ENCODE data around the gene SNRPB2.

Gene SNRPB2

GRCh38 chr20:16740365-16741072 is 10.7 kb downstream of the SNRPB2 start:
- DNase-seq = no peak

- DNase-seq = no peak
These were observed 14.5 kb downstream of the SNRPB2 start for GRCh38 chr20:16744178-16744807.

DNA sequence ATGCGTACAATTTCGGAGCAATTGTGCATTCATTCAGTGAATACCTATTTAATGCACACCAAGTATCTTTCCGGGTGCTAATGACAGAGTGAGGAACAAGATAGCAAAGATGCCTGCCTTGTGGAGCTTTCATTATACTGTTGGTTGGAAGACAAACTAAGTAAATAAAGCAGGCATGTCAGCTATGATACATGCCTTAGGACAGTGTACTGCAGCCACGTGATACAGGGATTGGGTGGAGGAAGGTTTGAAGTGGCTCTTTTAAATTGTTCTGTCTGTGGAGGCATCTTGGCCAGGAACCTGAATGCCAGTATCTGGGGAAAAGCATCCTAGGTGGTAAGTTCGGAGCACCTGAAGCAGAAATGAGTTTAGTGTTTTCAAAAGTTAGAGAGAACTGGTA is 15.4 kb downstream of the SNRPB2 start:
- DNase-seq = no peak

DNA sequence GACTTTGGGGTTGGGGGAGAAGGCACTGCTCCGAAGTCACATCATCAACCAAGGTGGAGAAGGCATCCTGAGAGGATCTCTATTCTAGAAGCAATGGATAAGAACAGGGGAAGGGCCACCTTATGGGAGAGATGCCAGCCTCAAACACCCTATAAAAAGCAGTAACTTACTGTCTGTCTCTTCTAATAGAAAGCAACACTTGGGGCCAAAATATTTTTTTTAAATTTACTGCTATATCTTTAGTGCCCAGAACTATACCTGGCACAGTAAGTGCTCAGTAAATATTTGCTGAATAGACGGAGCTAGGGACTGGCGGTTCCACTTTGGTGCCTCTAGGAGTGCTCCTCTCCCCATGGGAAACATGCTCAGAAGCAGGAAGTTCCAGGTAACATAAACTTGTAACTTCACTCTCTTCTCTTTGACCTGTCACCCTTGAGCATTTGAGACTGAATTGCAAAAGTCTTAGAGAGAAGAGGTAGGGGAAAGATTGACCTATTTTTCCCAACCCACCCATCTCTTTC is 17.5 kb downstream of the SNRPB2 start:
- DNase-seq = no peak

- DNase-seq = no peak
These were observed 18.6 kb downstream of the SNRPB2 start, which contains the start of gene OTOR for GRCh38 chr20:16748308-16748900. TSS of gene OTOR (plus strand) at chr20:16748358. CDS start at chr20:16748402, 44 bp downstream.

DNA sequence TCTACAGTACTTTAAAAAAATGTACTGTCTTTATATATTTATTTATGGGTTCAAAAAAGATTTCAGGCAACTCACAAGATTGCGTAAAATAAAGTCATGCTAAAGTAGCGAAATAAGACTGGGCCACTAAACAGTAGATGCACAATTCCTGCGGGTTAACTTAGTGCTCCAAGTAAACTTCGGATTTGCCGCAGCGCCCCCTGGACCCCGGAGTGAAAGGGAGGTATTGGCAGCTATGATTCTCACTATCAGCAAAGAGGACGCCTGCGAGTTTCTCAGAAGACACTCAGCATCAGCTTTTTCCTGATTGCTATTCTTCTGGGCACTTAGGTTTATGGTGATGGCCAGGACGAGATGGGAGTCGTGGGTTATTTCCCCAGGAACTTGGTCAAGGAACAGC is 19.7 kb downstream of the SNRPB2 start:
- DNase-seq = no peak

DNA sequence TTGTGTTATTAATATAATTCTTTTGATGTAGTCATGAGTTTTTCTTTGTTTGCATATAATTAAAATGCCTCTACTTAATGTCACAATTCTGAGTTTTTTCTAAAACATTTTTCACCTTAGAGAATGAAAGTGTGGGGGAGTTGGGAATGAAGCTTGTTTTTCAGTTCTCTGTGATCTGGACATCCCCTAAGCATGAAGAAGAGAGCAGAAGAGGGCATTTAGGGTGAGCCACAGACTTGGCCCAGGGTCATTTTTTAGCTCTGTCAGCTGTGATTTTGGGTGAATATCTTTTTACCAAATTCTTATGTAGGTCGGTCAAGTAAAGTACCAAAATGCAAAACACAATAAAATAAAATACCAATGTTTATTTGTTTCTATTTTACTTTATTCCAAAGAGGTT is 22.3 kb downstream of the SNRPB2 start:
- DNase-seq = no peak

DNA sequence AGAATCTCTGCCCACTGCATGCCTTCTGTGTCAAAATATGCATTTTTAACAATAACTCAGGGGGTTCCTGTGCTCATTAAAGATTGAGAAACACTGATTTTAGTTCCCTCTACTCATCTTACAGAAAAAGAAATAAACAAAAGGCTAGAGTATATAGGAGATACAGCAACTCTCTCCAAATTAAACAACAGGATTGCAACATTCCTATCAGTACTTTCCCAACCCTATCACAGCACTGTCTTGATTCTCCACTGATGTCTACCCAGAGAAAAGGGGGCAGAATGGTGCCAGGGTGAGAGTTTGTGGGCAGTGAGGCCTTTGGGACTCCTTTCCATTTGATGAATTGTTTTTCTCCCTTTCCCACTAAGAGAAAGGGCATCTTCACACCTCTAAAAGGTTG is 23.1 kb downstream of the SNRPB2 start:
- DNase-seq = no peak

- no peak for DNase-seq
These were observed 28.8 kb downstream of the SNRPB2 start for GRCh38 chr20:16758454-16759180.

DNA sequence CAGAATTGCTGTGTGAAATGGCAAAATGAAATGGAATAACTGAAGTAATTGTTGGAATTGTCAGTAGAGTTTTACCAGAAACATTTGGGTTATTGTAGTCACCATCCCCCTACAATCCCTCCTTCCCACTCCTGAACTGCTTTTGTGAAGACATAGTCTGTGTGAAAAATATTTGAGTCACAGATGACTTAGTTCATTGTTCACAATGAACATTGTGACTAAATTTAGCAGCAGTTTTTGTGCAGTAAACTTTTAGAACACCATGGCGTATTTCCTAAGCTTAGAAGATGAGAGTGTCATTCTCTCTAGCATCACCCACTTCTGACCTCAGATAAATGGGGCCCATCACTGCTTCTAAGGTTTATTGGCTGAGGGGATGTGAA is 29.3 kb downstream of the SNRPB2 start:
- DNase-seq = no peak

GRCh38 chr20:16760431-16761304 is 30.8 kb downstream of the SNRPB2 start:
- no peak for DNase-seq

DNA sequence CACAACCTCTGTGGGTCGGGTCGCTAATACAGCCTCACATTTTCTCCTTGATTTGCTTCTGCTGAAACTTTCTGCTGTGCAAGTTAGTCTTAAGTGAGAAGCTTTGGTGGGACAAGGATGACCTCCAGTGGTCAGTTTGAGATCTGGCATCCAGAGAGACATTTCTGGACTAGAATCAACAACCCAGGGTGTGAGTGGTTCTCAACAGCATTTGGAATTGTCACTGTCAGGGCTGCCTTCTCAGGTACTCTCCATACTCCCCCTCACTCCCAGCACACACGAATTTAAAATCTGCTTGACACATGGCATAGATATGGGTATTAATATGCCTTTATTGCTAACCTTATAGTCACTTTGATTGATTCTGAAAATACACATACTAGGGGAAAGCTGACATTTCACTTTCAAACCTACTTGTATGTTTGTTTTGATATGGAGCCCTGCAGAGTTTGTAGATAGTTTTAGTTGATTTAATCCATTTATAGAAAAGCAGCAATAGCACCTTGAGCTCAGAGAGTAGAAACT is 31.5 kb downstream of the SNRPB2 start:
- peak; percentile 15 for DNase-seq

DNA sequence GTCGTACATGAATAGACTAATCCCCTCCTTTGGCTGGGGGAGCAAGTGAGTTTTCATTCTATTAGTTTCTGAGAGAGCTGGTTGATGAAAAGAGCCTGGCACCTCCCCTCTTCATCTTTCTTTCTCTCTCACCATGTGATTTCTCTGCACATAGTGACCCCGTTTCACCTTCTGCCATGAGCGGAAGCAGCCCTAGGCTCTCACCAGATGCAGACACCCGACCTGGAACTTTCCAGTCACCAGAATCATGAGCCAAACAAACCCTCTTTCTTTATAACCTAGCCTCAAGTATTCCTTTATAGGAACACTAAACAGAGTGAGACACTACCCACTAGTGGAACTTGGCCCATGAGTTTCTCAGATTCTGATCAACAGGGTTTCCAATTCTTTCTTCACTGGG is 34.7 kb downstream of the SNRPB2 start:
- no peak for DNase-seq

GRCh38 chr20:16771213-16771612 is 41.4 kb downstream of the SNRPB2 start:
- DNase-seq = no peak

- DNase-seq = no peak
These were observed 46.1 kb downstream of the SNRPB2 start for GRCh38 chr20:16775961-16776360.

- no peak for DNase-seq
These were observed 47.3 kb downstream of the SNRPB2 start for GRCh38 chr20:16777126-16777525.

- DNase-seq = no peak
These were observed 48.3 kb downstream of the SNRPB2 start for GRCh38 chr20:16778159-16778558.

DNA sequence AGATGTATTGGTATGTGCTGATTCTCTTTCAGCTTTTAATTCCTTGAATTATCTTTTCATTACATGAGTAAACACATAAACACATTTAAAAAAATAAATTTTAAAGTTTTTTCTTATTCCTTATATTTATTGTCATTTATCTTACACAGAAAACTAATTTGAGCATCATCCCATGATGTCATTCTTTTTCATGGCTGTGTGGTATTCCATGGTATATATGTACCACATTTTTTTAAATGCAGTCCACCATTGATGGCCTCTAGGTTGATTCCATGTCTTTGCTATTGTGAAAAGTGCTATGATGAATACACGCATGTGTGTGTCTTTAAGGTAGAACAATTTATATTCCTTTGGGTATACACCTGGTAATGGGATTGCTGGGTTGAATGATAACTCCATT is 51.7 kb downstream of the SNRPB2 start:
- DNase-seq = no peak

DNA sequence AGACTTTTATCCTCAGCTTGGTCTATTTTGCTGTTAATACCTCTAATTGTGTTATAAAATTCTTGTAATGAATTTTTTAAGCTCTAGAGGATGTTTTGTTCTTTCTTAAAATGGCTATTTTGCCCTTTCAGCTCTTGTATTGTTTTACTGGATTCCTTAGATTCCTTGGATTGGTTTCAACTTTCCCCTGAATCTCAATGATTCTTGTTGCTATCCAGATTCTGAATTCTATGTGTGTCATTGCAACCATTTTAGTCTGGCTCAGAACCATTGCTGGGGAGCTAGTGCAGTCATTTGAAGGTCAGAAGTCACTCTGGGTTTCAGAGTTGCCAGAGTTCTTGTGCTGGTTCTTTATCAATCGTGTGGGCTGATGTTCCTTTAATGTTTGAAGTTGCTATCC is 55.4 kb downstream of the SNRPB2 start:
- no peak for DNase-seq
